PC-9 (cell line): Measurements from ENCODE around the gene NPIPB6.
"Not testable (repeated sequence)": the region's sequence is repeated elsewhere in the genome, so short reads cannot be mapped to it uniquely, and the experiment has no call there.

Source experiments
- EZH2 ChIP-seq: fragments of 200-600 bp; sonication (generic); IDR thresholded peaks from 2 replicates; pipeline ENCODE4 v1.8.0; 2017; ENCODE audit warnings: antibody characterized with exemption, low read depth
- TF ChIP-seq, protein P1 (sequence below): fragments of 200-600 bp; sonication (generic); conservative IDR thresholded peaks from 2 replicates; pipeline ENCODE4 v1.6.1; 2017; ENCODE audit warnings: mixed run types, antibody characterized with exemption, mild to moderate bottlenecking, moderate library complexity

DNA sequence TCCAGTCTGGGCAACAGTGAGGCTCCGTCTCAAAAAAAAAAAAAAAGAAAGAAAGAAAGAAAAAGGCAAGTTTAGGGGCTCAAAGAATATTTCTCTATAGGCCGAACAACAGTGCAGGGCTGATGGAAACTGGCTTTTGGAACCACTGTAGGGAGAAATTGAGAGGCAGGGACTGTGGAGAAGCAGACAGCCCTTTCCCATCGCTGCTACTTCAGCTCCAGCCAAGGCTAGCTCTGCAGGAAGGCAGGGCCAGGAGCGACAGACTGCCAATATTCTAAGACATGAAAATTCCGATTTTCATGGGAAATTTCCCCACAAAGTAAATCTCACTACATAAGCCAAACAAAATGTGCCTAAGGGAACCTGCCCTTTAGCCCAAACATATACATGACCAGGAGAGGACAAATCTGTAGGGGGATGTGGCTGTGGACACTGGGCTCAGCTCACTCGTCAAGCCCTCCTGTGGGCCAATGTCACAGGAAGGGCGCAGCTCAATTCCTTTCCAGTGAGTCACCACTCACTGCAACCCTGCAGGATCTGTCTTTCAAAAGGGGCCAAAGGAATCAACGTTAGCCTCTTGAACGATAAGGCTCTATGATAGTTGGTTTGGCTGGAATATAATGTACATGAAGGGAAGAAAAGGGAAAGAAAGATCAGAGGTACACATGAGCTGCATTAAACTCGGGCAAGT, 19.0 kb upstream of the NPIPB6 start:
- TF ChIP-seq, protein P1, sequence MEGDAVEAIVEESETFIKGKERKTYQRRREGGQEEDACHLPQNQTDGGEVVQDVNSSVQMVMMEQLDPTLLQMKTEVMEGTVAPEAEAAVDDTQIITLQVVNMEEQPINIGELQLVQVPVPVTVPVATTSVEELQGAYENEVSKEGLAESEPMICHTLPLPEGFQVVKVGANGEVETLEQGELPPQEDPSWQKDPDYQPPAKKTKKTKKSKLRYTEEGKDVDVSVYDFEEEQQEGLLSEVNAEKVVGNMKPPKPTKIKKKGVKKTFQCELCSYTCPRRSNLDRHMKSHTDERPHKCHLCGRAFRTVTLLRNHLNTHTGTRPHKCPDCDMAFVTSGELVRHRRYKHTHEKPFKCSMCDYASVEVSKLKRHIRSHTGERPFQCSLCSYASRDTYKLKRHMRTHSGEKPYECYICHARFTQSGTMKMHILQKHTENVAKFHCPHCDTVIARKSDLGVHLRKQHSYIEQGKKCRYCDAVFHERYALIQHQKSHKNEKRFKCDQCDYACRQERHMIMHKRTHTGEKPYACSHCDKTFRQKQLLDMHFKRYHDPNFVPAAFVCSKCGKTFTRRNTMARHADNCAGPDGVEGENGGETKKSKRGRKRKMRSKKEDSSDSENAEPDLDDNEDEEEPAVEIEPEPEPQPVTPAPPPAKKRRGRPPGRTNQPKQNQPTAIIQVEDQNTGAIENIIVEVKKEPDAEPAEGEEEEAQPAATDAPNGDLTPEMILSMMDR = not testable (repeated sequence)
- TF ChIP-seq EZH2 = not testable (repeated sequence)
